NCI-H774 (cell line): Measurements from ENCODE around the gene DYNC1LI1.

Experiments used
- DNase-seq: peaks from one replicate; lab custom pipeline; 2025; lab: John Stamatoyannopoulos, UW

Gene DYNC1LI1

GRCh38 chr3:32570421-32571191, at the start of gene DYNC1LI1:
Gene DYNC1LI1, minus strand, starts transcription at chr3:32570858. Its CDS starts 88 bp downstream, at chr3:32570770.
- peak; percentile 81 for DNase-seq

GRCh38 chr3:32619395-32619794, 48.7 kb upstream of the DYNC1LI1 start:
- no peak for DNase-seq

GRCh38 chr3:32616267-32616962, 45.8 kb upstream of the DYNC1LI1 start:
- DNase-seq, result no peak

- no peak for DNase-seq
Measured at GRCh38 chr3:32614956-32615355, 44.3 kb upstream of the DYNC1LI1 start.

GRCh38 chr3:32613183-32613582, 42.5 kb upstream of the DYNC1LI1 start:
- no peak for DNase-seq

- no peak for DNase-seq
Measured at GRCh38 chr3:32612547-32612946, 41.9 kb upstream of the DYNC1LI1 start.

GRCh38 chr3:32607522-32607921, 36.9 kb upstream of the DYNC1LI1 start:
- DNase-seq, result no peak

- DNase-seq, result no peak
Measured at GRCh38 chr3:32606960-32607359, 36.3 kb upstream of the DYNC1LI1 start.

- no peak for DNase-seq
Measured at GRCh38 chr3:32606277-32606676, 35.6 kb upstream of the DYNC1LI1 start.

- DNase-seq, result no peak
Measured at GRCh38 chr3:32603064-32603463, 32.4 kb upstream of the DYNC1LI1 start.

GRCh38 chr3:32602206-32602605, 31.5 kb upstream of the DYNC1LI1 start:
- DNase-seq, result no peak

- DNase-seq, result no peak
Measured at GRCh38 chr3:32601722-32602121, 31.1 kb upstream of the DYNC1LI1 start.

- DNase-seq, result no peak
Measured at GRCh38 chr3:32597656-32598055, 27.0 kb upstream of the DYNC1LI1 start.

GRCh38 chr3:32596909-32597369, 26.3 kb upstream of the DYNC1LI1 start:
- DNase-seq, result no peak

- no peak for DNase-seq
Measured at GRCh38 chr3:32596282-32596908, 25.7 kb upstream of the DYNC1LI1 start.

GRCh38 chr3:32595323-32595722, 24.7 kb upstream of the DYNC1LI1 start:
- DNase-seq, result no peak

GRCh38 chr3:32593903-32594525, 23.4 kb upstream of the DYNC1LI1 start:
- DNase-seq, result no peak

GRCh38 chr3:32592696-32593353, 22.2 kb upstream of the DYNC1LI1 start:
- DNase-seq, result no peak

- no peak for DNase-seq
Measured at GRCh38 chr3:32592011-32592410, 21.4 kb upstream of the DYNC1LI1 start.

GRCh38 chr3:32591186-32591585, 20.5 kb upstream of the DYNC1LI1 start:
- no peak for DNase-seq

- DNase-seq, result no peak
Measured at GRCh38 chr3:32586356-32586755, 15.7 kb upstream of the DYNC1LI1 start.

GRCh38 chr3:32584660-32585059, 14.0 kb upstream of the DYNC1LI1 start:
- no peak for DNase-seq
